Nephron progenitor cell (in vitro differentiated cells): ENCODE data around the gene MTF2.
"Not testable (repeated sequence)": the region's sequence is repeated elsewhere in the genome, so short reads cannot be mapped to it uniquely, and the experiment has no call there.

Experiments used
- DNase-seq: peaks from one replicate; pipeline ENCODE4 v3.0.0; 2021
- H3K27ac Mint-ChIP-seq: 2 replicates; pipeline ENCODE4 v1.8.0; 2021; ENCODE audit warnings: mild to moderate bottlenecking, moderate library complexity, mixed read lengths
- H3K27me3 Mint-ChIP-seq: 2 replicates; pipeline ENCODE4 v1.8.0; 2021; ENCODE audit warnings: mild to moderate bottlenecking, low read depth, mixed read lengths; ENCODE audit not compliant: poor library complexity
- H3K36me3 Mint-ChIP-seq: 2 replicates; pipeline ENCODE4 v1.8.0; 2021; ENCODE audit warnings: low read depth, mixed read lengths
- H3K4me1 Mint-ChIP-seq: 2 replicates; pipeline ENCODE4 v1.8.0; 2021; ENCODE audit warnings: mixed read lengths
- H3K4me3 Mint-ChIP-seq: 2 replicates; pipeline ENCODE4 v1.8.0; 2021; ENCODE audit warnings: mild to moderate bottlenecking, moderate library complexity, mixed read lengths
- H3K9me3 Mint-ChIP-seq: 2 replicates; pipeline ENCODE4 v1.8.0; 2021; ENCODE audit warnings: mild to moderate bottlenecking, moderate library complexity, mixed read lengths
- TF ChIP-seq, protein P1 (sequence below): fragments of 200-600 bp; sonication (generic); IDR thresholded peaks from 2 replicates; pipeline ENCODE4 v1.5.0; 2021; ENCODE audit warnings: antibody characterized with exemption

MTF2 gene

GRCh38 chr1:93159337-93159736 lies 80.3 kb downstream of the MTF2 start:
- H3K36me3 Mint-ChIP-seq, result peaks cover 55% of the 10 kb centered on the region
- H3K27ac Mint-ChIP-seq, result peak overlapping the region; percentile 47

DNA sequence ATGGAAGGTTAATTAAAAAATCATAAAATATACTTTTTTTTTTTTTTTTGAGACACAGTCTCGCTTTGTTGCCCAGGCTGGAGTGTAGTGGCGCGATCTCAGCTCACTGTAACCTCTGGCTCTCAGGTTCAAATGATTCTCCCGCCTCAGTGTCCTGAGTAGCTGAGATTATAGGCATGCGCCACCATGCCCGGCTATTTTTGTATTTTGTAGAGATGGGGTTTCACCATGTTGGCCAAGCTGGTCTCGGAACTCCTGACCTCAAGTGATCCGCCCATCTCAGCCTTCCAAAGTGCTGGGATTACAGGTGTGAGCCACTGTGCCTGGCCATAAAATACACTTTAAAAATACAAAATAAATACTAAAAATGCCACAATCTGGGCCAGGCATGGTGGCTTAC lies 84.2 kb downstream of the MTF2 start:
- Mint-ChIP-seq H3K36me3 (peaks cover 72% of the 10 kb centered on the region), H3K9me3 (peaks cover 27% of the 10 kb centered on the region)
- not testable (repeated sequence) for H3K4me1 Mint-ChIP-seq, DNase-seq, H3K4me3 Mint-ChIP-seq, H3K27me3 Mint-ChIP-seq, H3K27ac Mint-ChIP-seq

More at GRCh38 chr1:93159337-93159736, 80.3 kb downstream of the MTF2 start:
- Mint-ChIP-seq H3K4me3 (no peak overlapping the region), H3K9me3 (no peaks in the 10 kb centered on the region), H3K27me3 (no peaks in the 10 kb centered on the region), H3K4me1 (no peaks in the 10 kb centered on the region)
- TF ChIP-seq, protein P1, sequence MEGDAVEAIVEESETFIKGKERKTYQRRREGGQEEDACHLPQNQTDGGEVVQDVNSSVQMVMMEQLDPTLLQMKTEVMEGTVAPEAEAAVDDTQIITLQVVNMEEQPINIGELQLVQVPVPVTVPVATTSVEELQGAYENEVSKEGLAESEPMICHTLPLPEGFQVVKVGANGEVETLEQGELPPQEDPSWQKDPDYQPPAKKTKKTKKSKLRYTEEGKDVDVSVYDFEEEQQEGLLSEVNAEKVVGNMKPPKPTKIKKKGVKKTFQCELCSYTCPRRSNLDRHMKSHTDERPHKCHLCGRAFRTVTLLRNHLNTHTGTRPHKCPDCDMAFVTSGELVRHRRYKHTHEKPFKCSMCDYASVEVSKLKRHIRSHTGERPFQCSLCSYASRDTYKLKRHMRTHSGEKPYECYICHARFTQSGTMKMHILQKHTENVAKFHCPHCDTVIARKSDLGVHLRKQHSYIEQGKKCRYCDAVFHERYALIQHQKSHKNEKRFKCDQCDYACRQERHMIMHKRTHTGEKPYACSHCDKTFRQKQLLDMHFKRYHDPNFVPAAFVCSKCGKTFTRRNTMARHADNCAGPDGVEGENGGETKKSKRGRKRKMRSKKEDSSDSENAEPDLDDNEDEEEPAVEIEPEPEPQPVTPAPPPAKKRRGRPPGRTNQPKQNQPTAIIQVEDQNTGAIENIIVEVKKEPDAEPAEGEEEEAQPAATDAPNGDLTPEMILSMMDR, result no peak
- no peak for DNase-seq

DNA sequence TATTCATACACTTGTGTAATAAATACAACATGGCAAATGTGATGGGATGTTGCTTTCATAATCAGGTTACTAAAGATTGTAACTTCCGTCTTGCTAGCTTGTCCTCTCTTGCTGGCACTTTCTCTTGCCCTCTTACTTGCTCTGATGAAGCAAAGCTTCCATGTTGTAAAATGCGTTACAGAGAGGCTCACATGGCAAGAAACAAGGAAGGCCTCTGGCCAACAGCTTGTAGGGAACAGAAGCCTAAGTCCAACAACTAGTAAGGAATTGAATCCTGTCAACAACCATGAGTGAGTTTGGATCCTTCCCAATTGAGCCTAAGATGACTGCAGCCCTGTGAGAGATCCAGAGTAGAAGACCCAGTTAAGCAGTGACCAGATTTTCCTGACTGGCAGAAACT lies 85.7 kb downstream of the MTF2 start:
- H3K36me3 Mint-ChIP-seq, result peaks cover 73% of the 10 kb centered on the region
- no peak overlapping the region for H3K4me3 Mint-ChIP-seq
- peaks cover 41% of the 10 kb centered on the region for H3K9me3 Mint-ChIP-seq
- H3K27ac Mint-ChIP-seq, result peak overlapping the region; percentile 50
- TF ChIP-seq, protein P1, result no peak
- DNase-seq, result no peak
- no peaks in the 10 kb centered on the region for H3K4me1 Mint-ChIP-seq
- peaks cover 4% of the 10 kb centered on the region for H3K27me3 Mint-ChIP-seq

DNA sequence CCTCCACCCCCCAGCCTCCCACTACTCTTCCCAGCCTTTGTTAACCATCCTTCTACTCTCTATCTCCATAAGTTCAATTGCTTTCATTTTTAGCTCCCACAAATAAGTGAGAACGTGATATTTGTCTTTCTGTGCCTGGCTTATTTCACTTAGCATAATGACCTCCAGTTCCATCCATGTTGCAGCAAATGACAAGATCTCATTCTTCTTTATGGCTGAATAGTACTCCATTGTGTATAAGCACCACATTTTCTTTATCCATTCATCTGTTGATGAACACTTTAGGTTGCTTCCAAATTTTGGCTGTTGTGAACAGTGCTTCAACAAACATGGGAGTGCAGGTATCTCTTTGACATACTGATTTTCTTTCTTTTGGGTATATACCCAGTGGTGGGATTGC lies 86.8 kb downstream of the MTF2 start:
- not testable (repeated sequence) for H3K4me1 Mint-ChIP-seq, H3K4me3 Mint-ChIP-seq, DNase-seq, H3K27ac Mint-ChIP-seq, H3K27me3 Mint-ChIP-seq
- Mint-ChIP-seq H3K9me3 (peaks cover 46% of the 10 kb centered on the region), H3K36me3 (peaks cover 77% of the 10 kb centered on the region)

DNA sequence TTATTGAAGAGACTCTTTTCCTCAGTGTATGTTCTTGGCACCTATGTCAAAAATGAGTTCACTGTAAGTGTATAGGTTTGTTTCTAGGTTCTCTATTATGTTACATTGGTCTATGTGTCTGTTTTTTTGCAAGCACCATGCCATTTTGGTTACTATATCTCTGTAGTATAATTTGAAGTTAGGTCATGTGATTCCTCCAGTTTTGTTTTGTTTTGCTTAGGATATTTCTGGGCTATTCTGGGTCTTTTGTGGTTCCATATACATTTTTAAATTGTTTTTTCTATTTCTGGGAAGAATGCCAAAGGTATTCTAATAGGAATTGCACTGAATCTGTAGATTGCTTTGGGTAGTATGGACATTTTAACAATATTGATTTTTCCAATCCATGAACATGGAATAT lies 87.9 kb downstream of the MTF2 start:
- peaks cover 4% of the 10 kb centered on the region for H3K27me3 Mint-ChIP-seq
- peaks cover 77% of the 10 kb centered on the region for H3K36me3 Mint-ChIP-seq
- DNase-seq, result no peak
- peaks cover 54% of the 10 kb centered on the region for H3K9me3 Mint-ChIP-seq
- TF ChIP-seq, protein P1, result no peak
- H3K4me3 Mint-ChIP-seq, result no peak overlapping the region
- H3K27ac Mint-ChIP-seq, result no peak overlapping the region
- peaks cover 9% of the 10 kb centered on the region for H3K4me1 Mint-ChIP-seq

DNA sequence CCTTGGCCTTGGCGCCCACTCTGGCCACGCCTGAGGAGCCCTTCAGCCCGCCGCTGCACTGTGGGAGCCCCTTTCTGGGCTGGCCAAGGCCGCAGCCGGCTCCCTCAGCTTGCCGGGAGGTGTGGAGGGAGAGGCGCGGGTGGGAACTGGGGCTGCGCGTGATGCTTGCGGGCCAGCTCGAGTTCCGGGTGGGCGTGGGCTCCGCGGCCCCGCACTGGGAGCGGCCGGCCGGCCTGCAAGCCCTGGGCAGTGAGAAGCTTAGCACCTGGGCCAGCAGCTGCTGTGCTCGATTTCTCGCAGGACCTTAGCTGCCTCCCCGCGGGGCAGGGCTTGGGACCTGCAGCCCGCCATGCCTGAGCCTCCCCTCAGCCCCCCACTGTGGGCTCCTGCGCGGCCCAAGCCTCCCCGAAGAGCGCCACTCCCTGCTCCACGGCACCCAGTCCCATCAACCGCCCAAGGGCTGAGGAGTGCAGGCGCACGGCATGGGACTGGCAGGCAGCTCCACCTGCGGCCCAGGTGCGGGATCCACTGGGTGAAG lies 91.1 kb downstream of the MTF2 start:
- H3K9me3 Mint-ChIP-seq, result peaks cover 62% of the 10 kb centered on the region
- H3K27me3 Mint-ChIP-seq, H3K4me1 Mint-ChIP-seq, DNase-seq, H3K27ac Mint-ChIP-seq, H3K4me3 Mint-ChIP-seq: not testable (repeated sequence)
- H3K36me3 Mint-ChIP-seq, result peaks cover 85% of the 10 kb centered on the region

GRCh38 chr1:93171549-93172034 lies 92.5 kb downstream of the MTF2 start:
- peaks cover 4% of the 10 kb centered on the region for H3K27me3 Mint-ChIP-seq
- TF ChIP-seq, protein P1, result no peak
- H3K4me3 Mint-ChIP-seq, result no peak overlapping the region
- H3K36me3 Mint-ChIP-seq, result peaks cover 85% of the 10 kb centered on the region
- peaks cover 9% of the 10 kb centered on the region for H3K4me1 Mint-ChIP-seq
- H3K9me3 Mint-ChIP-seq, result peaks cover 52% of the 10 kb centered on the region
- peak overlapping the region; percentile 95 for H3K27ac Mint-ChIP-seq
- no peak for DNase-seq
